A172 (cell line): ENCODE measurements around the gene OXTR. TPM values are rescaled to one million over a fixed set of nuclear protein-coding genes. Genes with fewer than 3 reads are reported as not detected.

Source experiments
- DNase-seq: peaks from one replicate; pipeline ENCODE4 v3.0.0-alpha.2; 2015; ENCODE audit warnings: low spot score
- total RNA-seq: library from RNA; depleted of rRNA; stranded (reverse); fragments of >200 nt; shearing (Covaris generic); gene quantifications from 2 replicates; pipeline ENCODE4 v1.2.3, GENCODE V29; 2014; rRNA removed

The OXTR gene
- total RNA-seq, 1 experiment from 2014 or later, result 124 TPM

DNA sequence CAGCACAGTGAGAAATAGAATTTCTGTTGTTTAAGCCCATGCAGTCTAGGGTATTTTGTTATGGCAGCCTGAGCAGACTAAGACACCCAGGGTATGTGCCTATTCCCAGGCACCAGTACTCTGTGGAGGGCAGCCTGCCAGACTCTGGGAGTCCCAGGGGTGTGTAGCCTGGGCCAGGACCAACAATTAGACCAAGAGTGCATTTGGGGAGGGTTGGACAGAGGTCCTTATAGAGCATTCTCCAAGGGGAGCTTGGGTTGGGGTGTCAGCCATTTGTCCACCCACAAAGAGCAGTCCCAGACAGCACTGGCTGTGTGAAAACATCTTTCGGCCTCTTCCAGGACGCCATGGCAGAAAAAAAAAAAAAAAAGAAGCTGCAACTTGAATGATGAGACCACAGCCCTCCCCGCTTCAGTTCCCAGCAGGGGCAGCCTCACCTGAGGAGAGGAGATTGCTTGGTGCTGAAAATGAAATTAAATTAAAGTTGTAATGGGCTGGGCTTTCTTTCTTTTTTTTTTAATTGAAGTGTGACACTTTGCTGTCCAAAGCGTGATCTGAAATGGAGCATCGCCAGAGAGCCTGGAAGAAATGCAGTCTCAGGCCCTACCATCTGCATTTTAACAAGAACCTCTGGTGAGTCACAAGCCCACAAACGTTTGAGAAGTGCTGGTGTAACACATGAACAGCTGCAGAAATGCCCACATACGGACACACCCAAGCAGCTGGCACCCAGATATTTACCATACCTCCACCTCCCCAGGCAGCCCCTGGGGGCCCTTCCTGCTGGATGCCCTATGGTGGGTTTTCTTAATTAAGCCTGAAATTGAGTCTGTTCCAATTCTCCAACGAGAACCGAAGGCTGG, 57.1 kb downstream of the OXTR start:
- peak; percentile 96 for DNase-seq

GRCh38 chr3:8709801-8710507, 59.5 kb downstream of the OXTR start:
- DNase-seq, result no peak

- DNase-seq, result no peak
Measured at GRCh38 chr3:8709287-8709686, 60.1 kb downstream of the OXTR start.

DNA sequence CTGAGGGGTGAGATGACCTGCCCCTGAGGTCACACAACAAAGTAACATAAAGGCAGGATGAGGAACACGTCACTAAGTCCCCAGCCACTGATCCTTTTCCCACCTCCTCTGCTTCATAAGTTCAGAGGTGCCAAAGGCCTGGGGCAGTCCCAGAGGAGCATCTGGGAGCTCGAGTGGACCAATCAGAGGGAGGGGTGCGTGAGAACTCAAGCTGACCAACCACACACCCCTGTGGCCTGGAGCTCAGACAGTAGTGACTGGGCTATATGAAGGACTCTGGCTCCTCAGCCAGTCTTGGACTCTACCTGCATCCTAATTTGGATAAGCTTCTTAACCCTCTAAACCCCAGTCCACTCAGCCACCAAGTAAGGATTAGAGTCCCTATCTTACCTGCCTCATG, 63.8 kb downstream of the OXTR start:
- DNase-seq, result no peak

DNA sequence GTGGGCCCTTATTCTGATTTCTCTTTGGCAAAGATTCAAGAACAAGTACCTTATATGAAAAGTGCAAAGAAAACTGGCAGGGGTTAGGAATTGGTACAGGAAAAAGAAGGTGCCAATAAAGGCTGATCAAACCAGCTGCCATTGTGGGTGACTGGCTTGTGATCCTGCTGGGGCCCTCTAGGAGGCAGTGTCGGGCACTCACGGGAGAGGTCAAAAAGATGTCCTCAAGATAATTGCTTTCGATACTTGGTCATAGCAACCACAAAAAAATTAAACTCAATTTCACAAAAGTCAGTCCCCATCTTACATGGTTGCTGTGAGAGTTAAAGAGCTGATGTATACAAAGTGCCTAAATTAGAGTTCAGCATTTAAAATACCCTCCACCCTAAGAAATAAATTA, 66.9 kb downstream of the OXTR start:
- no peak for DNase-seq

Other genes with a start within 250 kb of the OXTR start
- 0.10 and 0.19 TPM in 2 replicates for gene SSUH2, start 124.8 kb downstream of the OXTR start, total RNA-seq
- 0.24 TPM in 1 of 2 replicates, not detected in the other for gene CAV3, start 35.8 kb downstream of the OXTR start, total RNA-seq
- gene RAD18, start 193.9 kb upstream of the OXTR start, total RNA-seq, result 78.9 and 112 TPM in 2 replicates